ENCODE results near the gene IFT27. TPM values are rescaled to one million over a fixed set of nuclear protein-coding genes. Genes with fewer than 3 reads are reported as not detected.

Gene IFT27
- total and polyA plus RNA-seq, 2 of the 4 experiments (the other 2 are of a cell fraction): 14.5 to 26.9 TPM

- intact Hi-C loops (cut with micrococcal nuclease): no loop called here
- H4K91ac ChIP-seq (ENCODE audit: insufficient read depth, low read depth, low read length): no peak overlapping the region
- no peak overlapping the region for H3K14ac ChIP-seq (replicated peaks; ENCODE audit: low read depth, low read length)
- no peak overlapping the region for H3K18ac ChIP-seq (ENCODE audit: low read depth, low read length)
- H3K4ac ChIP-seq (ENCODE audit: low read depth, low read length): no peak overlapping the region
- no peak overlapping the region for H2BK20ac ChIP-seq (ENCODE audit: low read depth, low read length)
- peaks cover 8% of the 10 kb centered on the region for H3K9me1 ChIP-seq (ENCODE audit: insufficient read depth, low read length)
- in situ Hi-C loops (cut with MboI; ENCODE audit: low sequenced_read_pairs): no loop called here
- H4K5ac ChIP-seq (ENCODE audit: low read depth, low read length): no peak overlapping the region
- WGBS, 2 experiments (ENCODE audit: extremely low coverage in 2 of 2, insufficient read length in 1 of 2): 100% methylated on average over 1 of the region's 8 CpGs; no CpG with 5 or more reads in 1 of the 2 experiments
- no peak overlapping the region for H2BK5ac ChIP-seq (ENCODE audit: low read depth, low read length, poor library complexity, severe bottlenecking)
- H3K4me3 ChIP-seq (ENCODE audit: insufficient read depth, low read depth, low read length): no peak overlapping the region
- no peak overlapping the region for H3K56ac ChIP-seq (ENCODE audit: extremely low read depth, insufficient read depth, low read length)
- H3K79me1 ChIP-seq (ENCODE audit: low read depth in 1 of 2, low read length in 2 of 2): no peaks in the 10 kb centered on the region
- H3K9ac ChIP-seq (ENCODE audit: low read depth, low read length): no peak overlapping the region
- no peak overlapping the region for H3K4me2 ChIP-seq (ENCODE audit: low read depth, low read length)
- POLR2A ChIA-PET (ENCODE audit: unreplicated experiment): no interaction called here
- no peak overlapping the region for H2BK120ac ChIP-seq (ENCODE audit: low read depth, low read length)
- H3K27ac ChIP-seq (ENCODE audit: insufficient read depth, low read length): no peak overlapping the region
- no peaks in the 10 kb centered on the region; the same call in 1 of the 2 replicates for H4K20me1 ChIP-seq (ENCODE audit: insufficient read depth, low read length)
- H3K4me1 ChIP-seq (ENCODE audit: control insufficient read depth, insufficient read depth, low read length): peaks cover 6% of the 10 kb centered on the region; the same call in 1 of the 2 replicates
- H4K8ac ChIP-seq (ENCODE audit: low read depth in 2 of 2, low read length in 2 of 2): no peak overlapping the region
- BruUV-seq (replicated peaks): no TSS peak
- CTCF ChIA-PET: no interaction called here
- H2BK15ac ChIP-seq (ENCODE audit: low read depth, low read length): no peak overlapping the region
- dilution Hi-C loops (cut with HindIII; ENCODE audit: low sequenced_read_pairs, unreplicated experiment): no loop called here
- H2AK5ac ChIP-seq (ENCODE audit: low read depth, low read length): no peak overlapping the region
- no peak overlapping the region for H2AK9ac ChIP-seq (replicated peaks; ENCODE audit: low read depth, low read length, poor library complexity)
- H3K23ac ChIP-seq (ENCODE audit: low read depth, low read length): no peak overlapping the region
- no peaks in the 10 kb centered on the region for H3K9me3 ChIP-seq (ENCODE audit: control insufficient read depth, insufficient read depth, low read length)
- TF ChIP-seq RFX5 (IDR thresholded peaks at IDR 0.05; ENCODE audit: low read depth, low read length) (no peak), NFE2L2 (IDR thresholded peaks at IDR 0.05; ENCODE audit: low read depth, low read length) (no peak), CHD1 (IDR thresholded peaks at IDR 0.05; ENCODE audit: low read depth, low read length) (no peak), ELK1 (IDR thresholded peaks at IDR 0.05; ENCODE audit: borderline replicate concordance, low read depth, low read length) (no peak), POLR2A (IDR thresholded peaks at IDR 0.05; ENCODE audit: low read depth, low read length) (no peak), RCOR1 (IDR thresholded peaks at IDR 0.05; ENCODE audit: insufficient replicate concordance, low read length) (no peak), MAFK (IDR thresholded peaks at IDR 0.05; ENCODE audit: low read depth, low read length) (no peak), CEBPB (IDR thresholded peaks at IDR 0.05; ENCODE audit: low read depth, low read length) (no peak), MXI1 (IDR thresholded peaks at IDR 0.05; ENCODE audit: borderline replicate concordance, low read depth, low read length) (no peak), FOS (IDR thresholded peaks at IDR 0.05; ENCODE audit: low read depth, low read length) (no peak), CTCF (conservative IDR thresholded peaks at IDR 0.05; ENCODE audit: low read depth, low read length) (no peak), SMC3 (IDR thresholded peaks at IDR 0.05; ENCODE audit: low read depth, low read length) (no peak), BHLHE40 (IDR thresholded peaks at IDR 0.05; ENCODE audit: low read depth, low read length) (no peak), MAZ (IDR thresholded peaks at IDR 0.05; ENCODE audit: borderline replicate concordance, low read depth, low read length) (no peak), RAD21 (IDR thresholded peaks at IDR 0.05; ENCODE audit: low read length) (no peak), USF2 (IDR thresholded peaks at IDR 0.05; ENCODE audit: low read depth, low read length) (no peak)
- DNase-seq (no peak), ATAC-seq (ENCODE audit: low read depth) (no peak)
- H2AFZ ChIP-seq (replicated peaks; ENCODE audit: low read length, poor library complexity): no peak overlapping the region
- H3K27me3 ChIP-seq (ENCODE audit: control insufficient read depth, insufficient read depth, low read length): no peaks in the 10 kb centered on the region
- peaks cover 17% of the 10 kb centered on the region for H3K36me3 ChIP-seq (ENCODE audit: control insufficient read depth, insufficient read depth, low read length)
Measured at GRCh38 chr22:36763576-36763975, 12.3 kb downstream of the IFT27 start.

All from IMR-90 (cell line).